GM23338 (cell line): Measurements from ENCODE around the gene ZNF439. TPM values are rescaled to one million over a fixed set of nuclear protein-coding genes. Genes with fewer than 3 reads are reported as not detected.

ENCODE experiments used
- ATAC-seq: fragments of 200-7000 bp; cut with Tn5 transposase; 3 replicates; pipeline ENCODE4 v1.9.1; 2020
- DNase-seq: peaks from one replicate; pipeline ENCODE4 v3.0.0-alpha.2; 2015; ENCODE audit warnings: low spot score
- H2AFZ ChIP-seq: fragments of 200-600 bp; sonication (generic); 2 replicates; pipeline ENCODE4 v1.8.0; 2016; ENCODE audit warnings: antibody characterized with exemption, mild to moderate bottlenecking, moderate library complexity
- H3F3A ChIP-seq: fragments of 200-600 bp; sonication (generic); replicated peaks from 2 replicates; pipeline ENCODE4 v1.8.0; 2017; ENCODE audit warnings: antibody characterized with exemption, mixed run types, low read depth
- H3K27ac ChIP-seq: fragments of 200-600 bp; sonication (generic); 2 replicates; pipeline ENCODE4 v1.6.1; 2016; ENCODE audit warnings: low read depth
- H3K27me3 ChIP-seq: fragments of 200-600 bp; sonication (generic); 2 replicates; pipeline ENCODE4 v1.8.0; 2016; ENCODE audit warnings: mild to moderate bottlenecking, mixed run types, moderate library complexity; ENCODE audit not compliant: insufficient read depth
- H3K36me3 ChIP-seq: fragments of 200-600 bp; sonication (generic); 2 replicates; pipeline ENCODE4 v1.8.0; 2016; ENCODE audit warnings: mild to moderate bottlenecking; ENCODE audit not compliant: insufficient read depth
- H3K4me1 ChIP-seq: fragments of 200-600 bp; sonication (generic); 2 replicates; pipeline ENCODE4 v1.8.0; 2016; ENCODE audit warnings: mild to moderate bottlenecking, moderate library complexity; ENCODE audit not compliant: insufficient read depth
- H3K4me2 ChIP-seq: fragments of 200-600 bp; sonication (generic); 2 replicates; pipeline ENCODE4 v1.7.1; 2017; ENCODE audit warnings: mixed run types
- H3K4me3 ChIP-seq: fragments of 200-600 bp; sonication (generic); 2 replicates; pipeline ENCODE4 v1.6.1; 2016; ENCODE audit warnings: mixed run types
- H3K79me2 ChIP-seq: fragments of 200-600 bp; sonication (generic); replicated peaks from 2 replicates; pipeline ENCODE4 v1.8.0; 2017; ENCODE audit warnings: mild to moderate bottlenecking; ENCODE audit not compliant: insufficient read depth
- H3K9me2 ChIP-seq: fragments of 200-600 bp; sonication (generic); 2 replicates; pipeline ENCODE4 v1.8.0; 2017; ENCODE audit not compliant: insufficient read depth
- H4K20me1 ChIP-seq: fragments of 200-600 bp; sonication (generic); replicated peaks from 2 replicates; pipeline ENCODE4 v1.8.0; 2017; ENCODE audit warnings: mild to moderate bottlenecking; ENCODE audit not compliant: insufficient read depth
- H3K27ac Mint-ChIP-seq: 2 replicates; pipeline ENCODE4 v1.8.0; 2020; ENCODE audit warnings: inconsistent platforms, mild to moderate bottlenecking, moderate library complexity, mixed read lengths
- H3K27me3 Mint-ChIP-seq: 3 replicates; pipeline ENCODE4 v1.8.0; 2022; ENCODE audit warnings: low read depth, mild to moderate bottlenecking, moderate library complexity, mixed read lengths, inconsistent platforms; ENCODE audit not compliant: insufficient read depth, poor library complexity
- H3K36me3 Mint-ChIP-seq: 3 replicates; pipeline ENCODE4 v1.8.0; 2021; ENCODE audit warnings: low read depth, mild to moderate bottlenecking, inconsistent platforms, moderate library complexity, mixed read lengths
- H3K4me1 Mint-ChIP-seq: 3 replicates; pipeline ENCODE4 v1.8.0; 2020; ENCODE audit warnings: mild to moderate bottlenecking, inconsistent platforms, mixed read lengths
- H3K4me3 Mint-ChIP-seq: 3 replicates; pipeline ENCODE4 v1.8.0; 2021; ENCODE audit warnings: moderate library complexity, mild to moderate bottlenecking, inconsistent platforms, mixed read lengths
- H3K9me3 Mint-ChIP-seq: 3 replicates; pipeline ENCODE4 v1.8.0; 2020; ENCODE audit warnings: moderate library complexity, mild to moderate bottlenecking, inconsistent platforms, mixed read lengths
- CREB1 ChIP-seq: fragments of 250-450 bp; sonication (Bioruptor Pico); IDR thresholded peaks from 2 replicates; pipeline ENCODE4 v1.5.0; 2020; ENCODE audit warnings: low read depth, mild to moderate bottlenecking, moderate library complexity
- CTCF ChIP-seq, 2 experiments: fragments of 200-600 bp in 1 of 2; sonication (generic) in 1 of 2; conservative IDR thresholded peaks; 2 replicates each; pipeline versions ENCODE4 v1.5.1 to v1.6.1; 2016 to 2017; ENCODE audit warnings: antibody characterized with exemption in 2 of 2, low read depth in 2 of 2, mild to moderate bottlenecking in 2 of 2, moderate library complexity in 1 of 2
- JUNB ChIP-seq: IDR thresholded peaks from one replicate; pipeline ENCODE4 v1.6.1; 2016; ENCODE audit warnings: antibody characterized with exemption; ENCODE audit not compliant: unreplicated experiment
- NANOG ChIP-seq: IDR thresholded peaks from 2 replicates; pipeline ENCODE4 v1.6.1; 2016; ENCODE audit warnings: antibody characterized with exemption, borderline replicate concordance
- POLR2AphosphoS5 ChIP-seq: IDR thresholded peaks from 2 replicates; pipeline ENCODE4 v1.6.1; 2016; ENCODE audit warnings: antibody characterized with exemption, low read depth
- STAT1 ChIP-seq: IDR thresholded peaks from one replicate; pipeline ENCODE4 v1.6.1; 2016; ENCODE audit warnings: antibody characterized with exemption; ENCODE audit not compliant: unreplicated experiment
- ZNF114 ChIP-seq: fragments of 250-450 bp; sonication (Bioruptor Pico); IDR thresholded peaks from 2 replicates; pipeline ENCODE4 v1.5.0; 2020; ENCODE audit warnings: mild to moderate bottlenecking, moderate library complexity
- ZNF331 ChIP-seq: fragments of 250-450 bp; sonication (Bioruptor Pico); IDR thresholded peaks from 2 replicates; pipeline ENCODE4 v1.5.0; 2020; ENCODE audit warnings: low read depth, mild to moderate bottlenecking, moderate library complexity
- polyA plus RNA-seq: library from polyadenylated mRNA; unstranded; fragments of >200 nt; fragmentation: Nextera tagmentation; extraction: Ambion mirVana; gene quantifications from 2 replicates; pipeline ENCODE4 v1.2.1, GENCODE V29; 2016
- total RNA-seq: library from RNA; depleted of rRNA; stranded (reverse); fragments of >200 nt; shearing (Covaris generic); gene quantifications from 2 replicates; pipeline ENCODE4 v1.2.3, GENCODE V29; 2014
- TF ChIP-seq, protein P1 (sequence below): IDR thresholded peaks from 2 replicates; pipeline ENCODE4 v1.6.1; 2016; ENCODE audit warnings: antibody characterized with exemption
- TF ChIP-seq, protein P2 (sequence below): fragments of 250-450 bp; sonication (Bioruptor Pico); IDR thresholded peaks from 2 replicates; pipeline ENCODE4 v1.5.0; 2020; ENCODE audit warnings: mild to moderate bottlenecking, moderate library complexity

ZNF439 gene
- total and polyA plus RNA-seq, 2 experiments from 2014 or later, result 4.5 to 6.6 TPM

- TF ChIP-seq, protein P1, sequence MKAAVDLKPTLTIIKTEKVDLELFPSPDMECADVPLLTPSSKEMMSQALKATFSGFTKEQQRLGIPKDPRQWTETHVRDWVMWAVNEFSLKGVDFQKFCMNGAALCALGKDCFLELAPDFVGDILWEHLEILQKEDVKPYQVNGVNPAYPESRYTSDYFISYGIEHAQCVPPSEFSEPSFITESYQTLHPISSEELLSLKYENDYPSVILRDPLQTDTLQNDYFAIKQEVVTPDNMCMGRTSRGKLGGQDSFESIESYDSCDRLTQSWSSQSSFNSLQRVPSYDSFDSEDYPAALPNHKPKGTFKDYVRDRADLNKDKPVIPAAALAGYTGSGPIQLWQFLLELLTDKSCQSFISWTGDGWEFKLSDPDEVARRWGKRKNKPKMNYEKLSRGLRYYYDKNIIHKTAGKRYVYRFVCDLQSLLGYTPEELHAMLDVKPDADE, result no peak
- TF ChIP-seq CTCF (conservative IDR thresholded peaks at IDR 0.05; ENCODE audit: low read depth in 2 of 2), result no peak
These were observed 24.1 kb downstream of the ZNF439 start (continued) for GRCh38 chr19:11872624-11873023.

DNA sequence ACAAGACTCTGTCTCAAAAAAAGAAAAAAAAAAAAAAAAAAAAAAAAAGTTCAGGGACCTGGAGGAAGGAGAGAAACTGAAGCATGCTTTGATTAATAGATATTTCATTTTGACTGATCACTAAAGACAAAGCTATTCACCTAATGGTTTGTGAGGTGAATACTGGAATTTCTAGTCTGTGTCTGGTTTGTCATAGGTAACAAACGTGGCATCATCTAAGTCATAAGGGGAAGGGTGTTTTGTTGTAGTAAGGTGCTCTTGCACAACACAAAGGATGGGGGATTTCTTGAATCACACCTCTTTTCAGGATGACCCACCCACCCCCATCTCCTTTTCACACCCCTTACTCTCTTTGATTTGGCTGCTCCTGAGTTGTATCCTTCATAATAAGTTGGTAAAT is 25.2 kb downstream of the ZNF439 start:
- peaks cover 7% of the 10 kb centered on the region; the same call in 1 of the 2 replicates for H3K36me3 ChIP-seq
- ATAC-seq (no peak), DNase-seq (no peak)
- TF ChIP-seq, protein P1, result no peak
- TF ChIP-seq, protein P2, sequence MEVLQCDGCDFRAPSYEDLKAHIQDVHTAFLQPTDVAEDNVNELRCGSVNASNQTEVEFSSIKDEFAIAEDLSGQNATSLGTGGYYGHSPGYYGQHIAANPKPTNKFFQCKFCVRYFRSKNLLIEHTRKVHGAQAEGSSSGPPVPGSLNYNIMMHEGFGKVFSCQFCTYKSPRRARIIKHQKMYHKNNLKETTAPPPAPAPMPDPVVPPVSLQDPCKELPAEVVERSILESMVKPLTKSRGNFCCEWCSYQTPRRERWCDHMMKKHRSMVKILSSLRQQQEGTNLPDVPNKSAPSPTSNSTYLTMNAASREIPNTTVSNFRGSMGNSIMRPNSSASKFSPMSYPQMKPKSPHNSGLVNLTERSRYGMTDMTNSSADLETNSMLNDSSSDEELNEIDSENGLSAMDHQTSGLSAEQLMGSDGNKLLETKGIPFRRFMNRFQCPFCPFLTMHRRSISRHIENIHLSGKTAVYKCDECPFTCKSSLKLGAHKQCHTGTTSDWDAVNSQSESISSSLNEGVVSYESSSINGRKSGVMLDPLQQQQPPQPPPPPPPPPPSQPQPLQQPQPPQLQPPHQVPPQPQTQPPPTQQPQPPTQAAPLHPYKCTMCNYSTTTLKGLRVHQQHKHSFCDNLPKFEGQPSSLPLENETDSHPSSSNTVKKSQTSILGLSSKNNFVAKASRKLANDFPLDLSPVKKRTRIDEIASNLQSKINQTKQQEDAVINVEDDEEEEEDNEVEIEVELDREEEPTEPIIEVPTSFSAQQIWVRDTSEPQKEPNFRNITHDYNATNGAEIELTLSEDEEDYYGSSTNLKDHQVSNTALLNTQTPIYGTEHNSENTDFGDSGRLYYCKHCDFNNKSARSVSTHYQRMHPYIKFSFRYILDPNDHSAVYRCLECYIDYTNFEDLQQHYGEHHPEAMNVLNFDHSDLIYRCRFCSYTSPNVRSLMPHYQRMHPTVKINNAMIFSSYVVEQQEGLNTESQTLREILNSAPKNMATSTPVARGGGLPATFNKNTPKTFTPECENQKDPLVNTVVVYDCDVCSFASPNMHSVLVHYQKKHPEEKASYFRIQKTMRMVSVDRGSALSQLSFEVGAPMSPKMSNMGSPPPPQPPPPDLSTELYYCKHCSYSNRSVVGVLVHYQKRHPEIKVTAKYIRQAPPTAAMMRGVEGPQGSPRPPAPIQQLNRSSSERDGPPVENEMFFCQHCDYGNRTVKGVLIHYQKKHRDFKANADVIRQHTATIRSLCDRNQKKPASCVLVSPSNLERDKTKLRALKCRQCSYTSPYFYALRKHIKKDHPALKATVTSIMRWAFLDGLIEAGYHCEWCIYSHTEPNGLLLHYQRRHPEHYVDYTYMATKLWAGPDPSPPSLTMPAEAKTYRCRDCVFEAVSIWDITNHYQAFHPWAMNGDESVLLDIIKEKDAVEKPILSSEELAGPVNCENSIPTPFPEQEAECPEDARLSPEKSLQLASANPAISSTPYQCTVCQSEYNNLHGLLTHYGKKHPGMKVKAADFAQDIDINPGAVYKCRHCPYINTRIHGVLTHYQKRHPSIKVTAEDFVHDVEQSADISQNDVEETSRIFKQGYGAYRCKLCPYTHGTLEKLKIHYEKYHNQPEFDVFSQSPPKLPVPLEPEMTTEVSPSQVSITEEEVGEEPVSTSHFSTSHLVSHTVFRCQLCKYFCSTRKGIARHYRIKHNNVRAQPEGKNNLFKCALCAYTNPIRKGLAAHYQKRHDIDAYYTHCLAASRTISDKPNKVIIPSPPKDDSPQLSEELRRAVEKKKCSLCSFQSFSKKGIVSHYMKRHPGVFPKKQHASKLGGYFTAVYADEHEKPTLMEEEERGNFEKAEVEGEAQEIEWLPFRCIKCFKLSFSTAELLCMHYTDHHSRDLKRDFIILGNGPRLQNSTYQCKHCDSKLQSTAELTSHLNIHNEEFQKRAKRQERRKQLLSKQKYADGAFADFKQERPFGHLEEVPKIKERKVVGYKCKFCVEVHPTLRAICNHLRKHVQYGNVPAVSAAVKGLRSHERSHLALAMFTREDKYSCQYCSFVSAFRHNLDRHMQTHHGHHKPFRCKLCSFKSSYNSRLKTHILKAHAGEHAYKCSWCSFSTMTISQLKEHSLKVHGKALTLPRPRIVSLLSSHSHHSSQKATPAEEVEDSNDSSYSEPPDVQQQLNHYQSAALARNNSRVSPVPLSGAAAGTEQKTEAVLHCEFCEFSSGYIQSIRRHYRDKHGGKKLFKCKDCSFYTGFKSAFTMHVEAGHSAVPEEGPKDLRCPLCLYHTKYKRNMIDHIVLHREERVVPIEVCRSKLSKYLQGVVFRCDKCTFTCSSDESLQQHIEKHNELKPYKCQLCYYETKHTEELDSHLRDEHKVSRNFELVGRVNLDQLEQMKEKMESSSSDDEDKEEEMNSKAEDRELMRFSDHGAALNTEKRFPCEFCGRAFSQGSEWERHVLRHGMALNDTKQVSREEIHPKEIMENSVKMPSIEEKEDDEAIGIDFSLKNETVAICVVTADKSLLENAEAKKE (CRISPR knock-in tag), result no peak
- TF ChIP-seq POLR2AphosphoS5 (no peak), STAT1 (no peak), ZNF331 (no peak), ZNF114 (no peak), JUNB (no peak), NANOG (no peak), CTCF (conservative IDR thresholded peaks at IDR 0.05; ENCODE audit: low read depth in 2 of 2) (no peak), CREB1 (no peak)
- H2AFZ ChIP-seq, result no peak overlapping the region
- Mint-ChIP-seq H3K9me3 (peaks cover 95% of the 10 kb centered on the region), H3K4me1 (no peaks in the 10 kb centered on the region), H3K27ac (no peak overlapping the region), H3K4me3 (no peak overlapping the region), H3K27me3 (no peaks in the 10 kb centered on the region), H3K36me3 (peaks cover 33% of the 10 kb centered on the region; the same call in 2 of the 3 replicates)
- H3K27me3 ChIP-seq, result no peaks in the 10 kb centered on the region
- H3F3A ChIP-seq, result no peaks in the 10 kb centered on the region
- no peak overlapping the region for H3K4me2 ChIP-seq
- no peaks in the 10 kb centered on the region for H3K9me2 ChIP-seq
- no peak overlapping the region for H3K27ac ChIP-seq
- H3K4me1 ChIP-seq, result no peaks in the 10 kb centered on the region
- H4K20me1 ChIP-seq, result no peaks in the 10 kb centered on the region
- no peak overlapping the region for H3K4me3 ChIP-seq
- no peaks in the 10 kb centered on the region for H3K79me2 ChIP-seq
